ENCODE measurements around the gene DISC1.
"Not testable (repeated sequence)": the region's sequence is repeated elsewhere in the genome, so short reads cannot be mapped to it uniquely, and the experiment has no call there.

DISC1 gene

GRCh38 chr1:231735941-231736340 lies 109.4 kb downstream of the DISC1 start:
- DNase-seq, result no peak

GRCh38 chr1:231736464-231736863 lies 109.9 kb downstream of the DISC1 start:
- DNase-seq, result no peak

GRCh38 chr1:231738554-231738953 lies 112.0 kb downstream of the DISC1 start:
- DNase-seq, result no peak

GRCh38 chr1:231743966-231744365 lies 117.4 kb downstream of the DISC1 start:
- no peak for DNase-seq

GRCh38 chr1:231748760-231749415 lies 122.3 kb downstream of the DISC1 start:
- DNase-seq, result no peak

- no peak for DNase-seq
These were observed 123.7 kb downstream of the DISC1 start for GRCh38 chr1:231750296-231750695.

GRCh38 chr1:231750818-231751362 lies 124.3 kb downstream of the DISC1 start:
- no peak for DNase-seq

GRCh38 chr1:231751415-231751814 lies 124.8 kb downstream of the DISC1 start:
- no peak for DNase-seq

- no peak for DNase-seq
These were observed 126.7 kb downstream of the DISC1 start for GRCh38 chr1:231753313-231753712.

GRCh38 chr1:231757101-231757404 lies 130.5 kb downstream of the DISC1 start:
- no peak for DNase-seq

- DNase-seq, result no peak
These were observed 131.2 kb downstream of the DISC1 start for GRCh38 chr1:231757759-231758158.

GRCh38 chr1:231761252-231761651 lies 134.7 kb downstream of the DISC1 start:
- DNase-seq, result no peak

- DNase-seq, result no peak
These were observed 135.4 kb downstream of the DISC1 start for GRCh38 chr1:231761747-231762541.

GRCh38 chr1:231763456-231763855 lies 136.9 kb downstream of the DISC1 start:
- DNase-seq, result no peak

GRCh38 chr1:231765825-231766224 lies 139.2 kb downstream of the DISC1 start:
- DNase-seq, result not testable (repeated sequence)

- DNase-seq, result no peak
These were observed 140.9 kb downstream of the DISC1 start for GRCh38 chr1:231767471-231767870.

- DNase-seq, result no peak
These were observed 141.8 kb downstream of the DISC1 start for GRCh38 chr1:231768416-231768815.

GRCh38 chr1:231770506-231771175 lies 144.1 kb downstream of the DISC1 start:
- DNase-seq, result no peak

GRCh38 chr1:231774719-231775335 lies 148.2 kb downstream of the DISC1 start:
- DNase-seq, result no peak

- no peak for DNase-seq
These were observed 149.6 kb downstream of the DISC1 start for GRCh38 chr1:231776010-231776756.

- DNase-seq, result no peak
These were observed 150.1 kb downstream of the DISC1 start for GRCh38 chr1:231776757-231777062.

- DNase-seq, result no peak
These were observed 151.6 kb downstream of the DISC1 start for GRCh38 chr1:231778009-231778719.
